NCI-H774 (cell line): ENCODE measurements around the gene SPATS2.
A peak's percentile ranks its signal among the peaks of the same experiment; 100 is the strongest.
"Not testable (repeated sequence)": the region's sequence is repeated elsewhere in the genome, so short reads cannot be mapped to it uniquely, and the experiment has no call there.

ENCODE experiments used
- DNase-seq: peaks from one replicate; lab custom pipeline; 2025; lab: John Stamatoyannopoulos, UW

SPATS2 gene

DNA sequence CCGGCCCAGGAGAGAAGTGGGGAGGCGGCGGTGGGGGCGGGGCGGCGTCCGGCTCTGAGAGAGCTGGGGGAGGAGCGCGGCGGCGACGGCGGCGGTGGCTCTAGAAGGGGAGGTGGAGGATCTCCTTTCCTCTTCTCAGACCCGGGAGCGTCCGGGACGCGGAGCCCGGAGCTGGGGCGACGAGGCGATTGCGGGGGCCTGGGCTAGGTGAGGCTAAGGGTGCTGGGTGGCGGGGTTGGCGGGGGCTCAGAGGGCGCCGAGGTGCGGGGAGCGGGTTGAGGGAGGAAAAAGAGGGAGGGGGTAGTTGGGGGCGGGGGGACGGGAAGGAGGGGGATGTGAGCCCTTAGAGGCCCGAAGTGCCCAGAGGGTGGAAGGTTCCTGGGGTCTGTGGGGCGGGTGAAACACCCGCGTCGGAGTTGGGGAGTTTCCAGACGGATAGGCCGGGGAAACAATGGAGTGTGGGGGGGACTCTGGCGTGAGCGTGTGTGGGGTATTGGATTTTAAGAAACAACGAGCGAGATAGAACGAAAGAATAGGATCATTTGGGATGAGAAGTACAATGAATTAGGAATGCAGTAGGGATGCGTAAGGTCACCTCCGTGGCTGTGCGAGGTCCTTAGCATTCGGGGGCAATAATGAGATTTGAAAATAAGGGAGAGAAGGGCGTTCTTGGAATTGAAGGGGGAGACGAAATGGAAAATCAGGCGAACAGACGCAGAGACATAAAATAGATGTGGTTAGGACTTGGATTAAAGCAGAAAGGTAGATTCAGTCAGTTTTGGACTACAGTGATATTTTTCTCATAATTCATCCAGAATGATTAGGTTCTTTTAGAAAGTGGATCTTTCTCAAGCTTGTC, at the start of gene SPATS2:
Gene SPATS2 (plus strand): TSS at position 82 of the 859 bp plus-strand sequence. CDS start 93,551 bp downstream, outside the sequence.
- peak; percentile 32 for DNase-seq

- DNase-seq, result not testable (repeated sequence)
These were observed 46.7 kb upstream of the SPATS2 start for GRCh38 chr12:49320411-49321103.

DNA sequence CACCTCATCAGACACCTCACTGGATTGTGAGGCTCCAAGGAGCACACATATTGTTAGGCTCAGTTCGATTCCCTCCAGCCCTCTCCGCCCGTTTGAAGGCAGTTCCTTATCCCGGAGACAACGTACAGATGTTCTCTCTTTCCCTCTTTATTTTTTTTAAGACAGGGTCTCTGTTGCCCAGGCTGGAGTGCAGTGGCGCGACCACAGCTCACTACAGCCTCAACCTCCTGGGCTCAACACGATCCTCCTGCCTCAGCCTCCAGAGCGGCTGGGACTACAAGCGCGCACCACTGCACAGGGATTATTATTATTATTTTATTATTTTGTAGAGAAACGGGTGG, 44.9 kb upstream of the SPATS2 start:
- DNase-seq, result no peak

DNA sequence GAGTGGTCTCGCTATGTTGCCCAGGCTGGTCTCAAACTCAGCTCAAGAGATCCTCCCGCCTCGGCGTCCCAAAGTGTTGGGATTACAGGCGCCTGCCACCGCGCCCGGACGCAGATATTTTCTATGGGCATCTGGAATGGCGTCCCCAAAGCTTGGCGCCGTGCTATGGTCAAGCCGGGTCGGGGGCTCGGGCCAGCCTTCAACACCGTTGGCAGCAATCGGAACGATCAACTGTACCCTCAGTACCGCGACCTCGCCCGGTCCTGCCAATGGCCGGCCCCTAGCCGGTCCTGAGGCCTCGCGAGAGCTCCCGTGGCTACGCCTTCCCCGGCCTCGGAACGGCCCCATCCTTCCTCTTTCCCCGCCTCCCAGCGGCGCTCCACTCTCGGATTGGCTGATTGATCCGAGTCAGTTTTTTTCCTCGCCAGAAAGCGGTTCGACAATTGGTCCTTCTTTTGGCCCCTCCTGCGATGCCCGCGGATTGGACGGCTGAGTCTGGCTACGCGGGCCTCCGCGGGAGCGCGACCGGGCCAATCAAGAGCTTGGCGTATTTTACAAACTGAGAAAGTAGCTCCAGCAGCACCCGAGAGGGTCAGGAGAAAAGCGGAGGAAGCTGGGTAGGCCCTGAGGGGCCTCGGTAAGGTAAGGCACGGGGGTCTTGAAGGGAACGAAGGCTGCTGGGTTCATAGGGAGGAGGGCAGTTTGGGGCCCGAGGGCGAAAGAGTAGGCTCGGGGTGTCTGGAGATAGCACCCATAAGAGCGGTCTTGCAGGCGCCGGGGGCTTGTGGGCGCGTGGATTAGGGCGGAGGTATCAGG, 44.3 kb upstream of the SPATS2 start, which contains the start of gene TROAP:
Gene TROAP (plus strand): TSS at position 548 of the 816 bp plus-strand sequence. CDS start 354 bp downstream, outside the sequence.
- DNase-seq, result peak; percentile 100

GRCh38 chr12:49323524-49324097, 43.7 kb upstream of the SPATS2 start:
- no peak for DNase-seq

- no peak for DNase-seq
These were observed 41.7 kb upstream of the SPATS2 start for GRCh38 chr12:49325606-49326005.

GRCh38 chr12:49327368-49327767, 39.9 kb upstream of the SPATS2 start:
- no peak for DNase-seq

DNA sequence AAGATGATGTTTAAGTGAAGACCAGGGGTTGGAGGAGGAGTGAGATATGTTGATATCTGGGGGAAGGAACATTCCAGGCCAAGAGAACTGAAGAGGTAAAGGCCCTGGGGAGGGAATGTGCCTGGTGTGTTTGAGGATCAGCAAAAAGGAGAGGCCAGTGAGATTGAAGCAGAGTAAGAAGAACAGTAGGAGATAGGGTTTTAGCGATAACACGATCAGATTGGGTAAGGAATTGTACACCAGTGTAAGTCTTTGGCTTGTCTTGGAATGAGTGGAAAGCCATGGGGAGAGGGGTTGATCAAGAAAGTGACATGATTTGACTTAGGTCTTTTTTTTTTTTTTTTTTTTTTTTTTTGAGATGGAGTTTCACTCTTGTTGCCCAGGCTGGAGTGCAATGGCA, 39.4 kb upstream of the SPATS2 start:
- DNase-seq, result no peak

- DNase-seq, result no peak
These were observed 38.4 kb upstream of the SPATS2 start for GRCh38 chr12:49328816-49329215.

- no peak for DNase-seq
These were observed 37.1 kb upstream of the SPATS2 start for GRCh38 chr12:49330032-49330619.

DNA sequence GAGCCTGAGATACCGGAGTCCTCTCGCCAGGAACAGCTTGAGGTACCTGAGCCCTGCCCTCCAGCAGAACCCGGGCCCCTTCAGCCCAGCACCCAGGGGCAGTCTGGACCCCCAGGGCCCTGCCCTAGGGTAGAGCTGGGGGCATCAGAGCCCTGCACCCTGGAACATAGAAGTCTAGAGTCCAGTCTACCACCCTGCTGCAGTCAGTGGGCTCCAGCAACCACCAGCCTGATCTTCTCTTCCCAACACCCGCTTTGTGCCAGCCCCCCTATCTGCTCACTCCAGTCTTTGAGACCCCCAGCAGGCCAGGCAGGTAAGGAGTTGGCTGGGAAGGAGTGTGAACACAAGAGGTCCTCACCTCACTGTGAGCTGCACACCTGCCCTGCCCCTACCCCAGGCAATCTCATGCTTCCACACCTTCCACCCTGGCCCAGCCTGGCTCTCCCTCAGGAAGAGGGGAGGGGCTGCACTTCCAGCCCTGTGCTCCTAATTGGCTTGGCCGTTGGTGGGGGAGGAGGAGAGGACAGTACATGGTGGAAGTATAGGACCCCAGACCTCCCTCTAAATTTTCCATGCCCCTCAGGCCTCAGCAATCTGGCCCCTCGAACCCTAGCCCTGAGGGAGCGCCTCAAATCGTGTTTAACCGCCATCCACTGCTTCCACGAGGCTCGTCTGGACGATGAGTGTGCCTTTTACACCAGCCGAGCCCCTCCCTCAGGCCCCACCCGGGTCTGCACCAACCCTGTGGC, 36.5 kb upstream of the SPATS2 start:
- DNase-seq, result no peak

DNA sequence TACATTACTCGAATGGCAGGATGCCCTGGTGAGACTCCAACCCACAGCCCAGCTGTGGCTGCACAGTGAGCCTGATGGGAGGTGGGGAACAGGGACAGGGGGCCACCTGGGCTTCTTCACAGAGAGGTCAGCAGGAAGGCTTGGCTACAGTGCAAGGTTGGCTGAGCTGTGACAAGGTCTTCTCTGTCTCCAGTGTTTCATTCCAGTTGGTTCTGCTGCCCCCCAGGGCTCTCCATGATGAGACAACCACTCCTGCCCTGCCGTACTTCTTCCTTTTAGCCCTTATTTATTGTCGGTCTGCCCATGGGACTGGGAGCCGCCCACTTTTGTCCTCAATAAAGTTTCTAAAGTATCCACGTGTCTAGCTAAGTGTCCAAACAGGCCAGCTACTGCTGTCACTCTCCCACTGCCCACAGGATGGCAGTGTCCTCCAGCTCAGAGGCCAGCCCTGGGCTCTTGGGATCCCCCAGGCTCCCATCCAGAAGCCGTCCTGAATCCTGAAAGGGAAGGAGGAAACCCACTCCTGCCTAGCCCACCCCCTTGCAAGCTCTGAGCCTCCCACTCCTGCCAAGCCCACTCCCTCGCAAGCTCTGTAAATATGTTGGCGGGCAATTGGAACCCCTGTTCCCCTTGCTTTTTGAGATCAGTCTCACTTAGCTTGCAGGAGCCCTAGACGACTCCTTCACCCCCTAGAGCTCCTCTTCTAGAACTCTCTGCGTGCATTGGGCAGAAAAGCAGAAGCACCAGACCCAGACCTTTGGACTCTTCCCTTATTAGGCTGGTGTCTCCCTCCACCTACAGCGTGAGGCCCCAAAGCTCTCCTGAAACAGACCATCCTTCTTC, 35.7 kb upstream of the SPATS2 start:
- DNase-seq, result no peak

DNA sequence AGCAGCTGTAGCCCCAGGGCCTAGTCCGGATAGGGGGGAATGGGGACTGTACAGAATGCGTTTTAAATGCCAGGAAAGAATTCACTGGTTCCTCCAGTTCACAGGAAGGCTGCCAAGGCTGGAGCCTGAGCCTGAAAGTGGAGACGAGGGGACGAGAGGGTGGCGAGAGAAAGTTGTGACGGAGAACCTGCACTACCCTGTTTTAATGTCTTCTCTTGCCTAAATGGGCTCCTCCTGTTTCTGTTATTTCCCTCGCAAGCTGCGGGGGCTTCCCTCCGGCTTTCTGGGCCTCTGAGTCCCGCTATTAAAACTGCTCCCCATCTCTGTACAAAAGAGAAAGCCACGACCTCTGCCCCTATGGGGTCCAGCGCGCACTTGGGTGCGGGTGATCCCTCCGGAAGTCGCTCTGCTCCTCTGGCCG, 34.8 kb upstream of the SPATS2 start:
- DNase-seq, result no peak

GRCh38 chr12:49332891-49333371, 34.3 kb upstream of the SPATS2 start:
- no peak for DNase-seq

DNA sequence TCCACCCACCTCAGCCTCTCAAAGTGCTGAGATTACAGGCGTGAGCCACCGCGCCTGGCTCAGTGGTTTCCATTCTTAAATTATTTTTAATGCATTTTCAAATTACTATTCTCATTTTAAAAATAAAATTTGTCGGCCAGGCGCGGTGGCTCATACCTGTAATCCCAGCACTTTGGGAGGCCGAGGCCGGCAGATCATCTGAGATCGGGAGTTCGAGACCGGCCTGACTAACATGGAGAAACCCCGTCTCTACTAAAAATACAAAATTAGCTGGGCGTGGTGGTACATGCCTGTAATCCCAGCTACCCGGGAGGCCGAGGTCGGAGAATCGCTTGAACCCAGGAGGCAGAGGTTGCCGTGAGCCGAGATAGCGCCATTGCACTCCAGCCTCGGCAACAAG, 33.5 kb upstream of the SPATS2 start:
- DNase-seq, result not testable (repeated sequence)

DNA sequence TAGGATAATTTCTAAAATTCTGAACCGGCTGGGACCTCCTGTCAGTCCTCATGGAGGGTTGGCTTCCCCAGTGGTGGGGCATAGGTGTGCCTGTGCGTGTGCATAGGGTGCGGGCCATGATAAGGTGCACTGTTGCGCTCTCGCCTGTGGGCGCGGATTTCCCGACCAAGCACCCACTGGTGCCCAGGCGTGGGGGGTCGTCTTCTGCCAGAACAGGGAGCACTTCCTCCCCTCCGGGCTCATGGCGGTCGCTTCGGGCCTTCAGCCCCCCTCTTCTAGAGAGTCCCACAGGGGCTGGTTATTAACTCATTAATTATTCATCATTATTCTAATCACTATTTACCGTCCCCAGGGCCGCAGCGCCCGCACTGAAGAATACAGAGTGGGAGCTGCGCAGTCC, 33.0 kb upstream of the SPATS2 start:
- DNase-seq, result no peak

- no peak for DNase-seq
These were observed 32.6 kb upstream of the SPATS2 start for GRCh38 chr12:49334681-49335080.

DNA sequence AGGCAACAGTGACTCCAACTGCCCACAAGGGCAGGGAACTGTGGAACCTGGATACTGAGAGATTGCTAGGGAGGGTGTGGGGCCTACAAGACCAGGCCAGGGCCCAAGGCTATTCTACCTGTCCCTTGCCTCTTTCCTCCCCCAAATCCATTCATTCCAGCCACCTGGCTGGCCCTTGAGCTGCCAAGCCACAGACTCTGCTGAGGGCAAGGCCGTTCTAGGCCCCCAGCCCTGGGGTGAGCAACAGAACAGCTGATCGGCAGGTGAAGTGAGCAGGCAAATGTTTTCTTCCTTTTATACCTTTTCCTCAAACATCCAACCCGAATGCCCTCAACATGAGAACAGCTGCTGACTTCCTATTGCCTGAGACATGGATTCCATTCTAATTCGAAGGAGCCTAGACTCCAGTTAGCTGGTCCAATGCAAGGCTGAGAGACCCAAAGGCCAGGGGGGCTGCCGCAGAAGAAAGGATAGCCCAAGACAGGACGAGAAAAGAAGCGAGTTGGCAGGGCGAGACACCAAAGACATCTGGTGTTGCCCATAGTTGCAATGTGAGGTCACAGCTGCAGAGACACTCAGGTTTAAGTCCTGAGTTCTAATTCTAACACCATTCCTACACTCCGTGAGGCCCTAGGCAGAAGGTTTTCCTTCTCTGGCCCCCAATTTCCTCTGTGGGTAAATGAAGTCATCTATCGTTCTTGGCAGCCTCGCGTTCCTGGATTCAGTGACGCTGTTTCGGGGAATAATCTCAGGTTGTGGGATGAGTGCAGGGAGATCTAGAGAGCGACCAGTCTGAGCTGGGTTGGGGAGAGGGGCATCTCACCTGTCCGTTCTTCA, 31.9 kb upstream of the SPATS2 start:
- DNase-seq, result no peak
